Hematopoietic multipotent progenitor cell treated with erythropoietin and hydrocortisone succinate and interleukin-3 and kit ligand, for 6 days (in vitro differentiated cells): Measurements from ENCODE around the gene GNL3.
"Not testable (repeated sequence)": the region's sequence is repeated elsewhere in the genome, so short reads cannot be mapped to it uniquely, and the experiment has no call there.

Source experiments
- DNase-seq: peaks from one replicate; pipeline ENCODE4 v3.0.0-alpha.2; 2015

Gene GNL3

GRCh38 chr3:52722491-52722890 is 36.7 kb downstream of the GNL3 start:
- no peak for DNase-seq

GRCh38 chr3:52723935-52724334 is 38.1 kb downstream of the GNL3 start:
- no peak for DNase-seq

GRCh38 chr3:52724511-52724910 is 38.7 kb downstream of the GNL3 start:
- no peak for DNase-seq

GRCh38 chr3:52728753-52729152 is 42.9 kb downstream of the GNL3 start:
- not testable (repeated sequence) for DNase-seq

GRCh38 chr3:52730681-52731080 is 44.8 kb downstream of the GNL3 start:
- no peak for DNase-seq

GRCh38 chr3:52731590-52731989 is 45.8 kb downstream of the GNL3 start:
- no peak for DNase-seq

- no peak for DNase-seq
Measured at GRCh38 chr3:52733256-52733891, 47.5 kb downstream of the GNL3 start.

- no peak for DNase-seq
Measured at GRCh38 chr3:52739730-52740129, 53.9 kb downstream of the GNL3 start.

GRCh38 chr3:52742418-52743041 is 56.7 kb downstream of the GNL3 start:
- peak; percentile 62 for DNase-seq

GRCh38 chr3:52743152-52743551 is 57.3 kb downstream of the GNL3 start:
- DNase-seq: no peak

GRCh38 chr3:52743721-52744120 is 57.9 kb downstream of the GNL3 start:
- no peak for DNase-seq
